ENCODE measurements around the gene ZDHHC11B. TPM values are rescaled to one million over a fixed set of nuclear protein-coding genes. Genes with fewer than 3 reads are reported as not detected.

The ZDHHC11B gene
- total RNA-seq, 3 donors from 2014 or later (not counting 1 experiment from before 2014, with no cell fraction given) = 0.85 to 7.3 (median 2.2) TPM

DNA sequence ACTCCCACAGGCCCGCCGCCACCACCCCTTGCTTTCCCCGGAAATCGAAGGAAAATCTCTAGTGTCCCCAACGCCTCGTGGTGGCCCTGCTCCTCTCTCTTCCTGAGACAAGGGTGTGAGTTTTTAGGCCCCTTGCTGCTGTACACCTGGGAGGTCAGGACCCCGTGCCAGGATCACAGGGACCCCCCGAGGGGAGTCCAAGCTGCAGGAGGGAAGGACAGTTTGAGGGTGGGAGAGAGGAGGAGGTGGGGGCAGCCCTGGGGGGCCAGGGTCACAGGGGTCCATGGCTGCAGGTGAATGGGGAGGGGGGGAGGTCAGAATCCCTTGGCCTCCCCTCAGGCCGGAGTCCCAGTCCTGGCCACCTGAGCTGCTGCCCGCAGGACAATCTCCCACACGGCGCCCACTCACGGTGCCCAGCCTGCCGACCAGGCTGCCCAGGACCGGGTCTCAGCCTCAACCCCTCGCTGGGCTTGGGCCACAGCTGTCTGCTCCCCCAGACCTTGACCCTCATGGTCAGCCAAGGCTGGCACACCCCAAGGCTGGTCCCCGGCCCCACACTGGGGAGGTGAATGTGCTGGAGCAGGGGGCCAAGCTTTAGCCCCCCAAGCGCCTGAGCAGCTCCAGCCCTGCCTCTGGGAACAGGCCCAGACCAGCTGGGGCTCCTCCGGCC, 111.2 kb downstream of the ZDHHC11B start:
- H3K27me3 ChIP-seq (ENCODE audit: control insufficient read depth, insufficient read depth, low read length) = peaks cover 3% of the 10 kb centered on the region
- peaks cover 24% of the 10 kb centered on the region for H3K4me1 ChIP-seq (ENCODE audit: control insufficient read depth, insufficient read depth, low read length)
- Mint-ChIP-seq H3K4me3 (no peak overlapping the region), H3K4me1 (peaks cover 10 to 15% of the 10 kb centered on the region in 2 donors), H3K36me3 (no peaks in the 10 kb centered on the region), H3K27me3 (ENCODE audit: low read depth in 2 of 2) (no peaks in the 10 kb centered on the region), H3K9me3 (no peaks in the 10 kb centered on the region), H3K27ac (peak overlapping the region in 1 of 2 donors; percentile 75)
- H3K4me3 ChIP-seq (ENCODE audit: low read length) = no peak overlapping the region
- H3K36me3 ChIP-seq (ENCODE audit: control insufficient read depth, insufficient read depth, low read length) = no peaks in the 10 kb centered on the region
- DNase-seq (no peak), ATAC-seq (no peak)
- H3K9me3 ChIP-seq (ENCODE audit: control insufficient read depth, insufficient read depth, low read length) = no peaks in the 10 kb centered on the region
- no peak overlapping the region for H3K27ac ChIP-seq (ENCODE audit: low read length)
- intact Hi-C loops (cut with micrococcal nuclease) = loop anchor here (2.0 kb wide), 1 partner anchor 230 kb away; no protein-coding TSS in a partner anchor
- 61% methylated on average over 19 of the region's 19 CpGs for WGBS (ENCODE audit: insufficient coverage)
- TF ChIP-seq CTCF (IDR thresholded peaks at IDR 0.05) = no peak

GRCh38 chr5:672329-673160, 112.0 kb downstream of the ZDHHC11B start:
- Mint-ChIP-seq H3K9me3 (no peaks in the 10 kb centered on the region), H3K27me3 (ENCODE audit: low read depth in 2 of 2) (no peaks in the 10 kb centered on the region), H3K36me3 (peaks cover 2% of the 10 kb centered on the region), H3K27ac (peak overlapping the region in 1 of 2 donors; percentile 75), H3K4me3 (peak overlapping the region; percentile 25), H3K4me1 (peaks cover 10 to 15% of the 10 kb centered on the region in 2 donors)
- Histone ChIP-seq H3K4me3 (ENCODE audit: low read length) (no peak overlapping the region), H3K27me3 (ENCODE audit: control insufficient read depth, insufficient read depth, low read length) (peaks cover 3% of the 10 kb centered on the region), H3K36me3 (ENCODE audit: control insufficient read depth, insufficient read depth, low read length) (no peaks in the 10 kb centered on the region), H3K27ac (ENCODE audit: low read length) (no peak overlapping the region), H3K4me1 (ENCODE audit: control insufficient read depth, insufficient read depth, low read length) (peaks cover 24% of the 10 kb centered on the region), H3K9me3 (ENCODE audit: control insufficient read depth, insufficient read depth, low read length) (no peaks in the 10 kb centered on the region)
- 27% methylated on average over 27 of the region's 27 CpGs for WGBS (ENCODE audit: insufficient coverage)
- ATAC-seq (peak; percentile 34 to 66 (median 57)), DNase-seq (peak; percentile 44 to 93)
- intact Hi-C loops (cut with micrococcal nuclease) = loop anchor here (2.0 kb wide), 1 partner anchor 230 kb away; no protein-coding TSS in a partner anchor
- TF ChIP-seq CTCF (IDR thresholded peaks at IDR 0.05) = no peak

GRCh38 chr5:671459-672328, 112.8 kb downstream of the ZDHHC11B start:
- H3K27ac ChIP-seq (ENCODE audit: low read length) = no peak overlapping the region
- H3K9me3 Mint-ChIP-seq = no peaks in the 10 kb centered on the region

More at GRCh38 chr5:671459-672328, 112.8 kb downstream of the ZDHHC11B start:
- ATAC-seq = peak; percentile 63 to 81 (median 79)
- Mint-ChIP-seq H3K4me3 (no peak overlapping the region), H3K36me3 (peaks cover 9% of the 10 kb centered on the region), H3K4me1 (peaks cover 10 to 15% of the 10 kb centered on the region in 2 donors), H3K27me3 (ENCODE audit: low read depth in 2 of 2) (no peaks in the 10 kb centered on the region), H3K27ac (no peak overlapping the region)
- 40% methylated on average over 27 of the region's 27 CpGs for WGBS (ENCODE audit: insufficient coverage)
- Histone ChIP-seq H3K4me3 (ENCODE audit: low read length) (no peak overlapping the region), H3K27me3 (ENCODE audit: control insufficient read depth, insufficient read depth, low read length) (peaks cover 3% of the 10 kb centered on the region), H3K9me3 (ENCODE audit: control insufficient read depth, insufficient read depth, low read length) (no peaks in the 10 kb centered on the region), H3K36me3 (ENCODE audit: control insufficient read depth, insufficient read depth, low read length) (no peaks in the 10 kb centered on the region), H3K4me1 (ENCODE audit: control insufficient read depth, insufficient read depth, low read length) (peaks cover 24% of the 10 kb centered on the region)
- intact Hi-C loops (cut with micrococcal nuclease) = loop anchor here (2.0 kb wide), 1 partner anchor 231 kb away; no protein-coding TSS in a partner anchor
- DNase-seq = peak; percentile 56 to 83
- peak; percentile 77 for TF ChIP-seq CTCF (IDR thresholded peaks at IDR 0.05)

Data from natural killer cell (primary cell).